NCI-H2107 treated with DMSO at 0.1 percent for 48 hours (cell line): ENCODE measurements around the gene GRIFIN.

Experiments used
- DNase-seq: peaks from one replicate; lab custom pipeline; 2025; ENCODE audit not compliant: unreplicated experiment; lab: John Stamatoyannopoulos, UW

Gene GRIFIN

DNA sequence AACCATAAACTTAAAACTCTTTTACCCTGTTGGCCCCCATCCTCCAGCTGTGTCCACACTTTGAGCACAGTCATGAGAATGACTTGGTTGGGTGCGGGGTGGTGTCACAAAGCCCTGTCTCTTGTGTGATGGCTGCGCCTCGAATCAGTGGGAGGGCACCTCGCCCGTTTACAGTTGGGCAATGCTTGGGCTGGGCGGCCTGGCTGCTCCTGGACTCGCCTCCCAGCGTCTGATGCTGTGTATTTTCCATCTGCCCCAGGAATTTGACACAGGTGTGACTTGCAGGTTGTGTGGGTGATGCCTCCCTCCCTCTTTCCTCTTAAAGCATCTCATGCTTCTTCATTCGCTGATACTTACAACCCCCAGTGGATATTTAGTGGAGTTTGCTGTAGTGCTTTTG is 39.1 kb downstream of the GRIFIN start:
- no peak for DNase-seq

DNA sequence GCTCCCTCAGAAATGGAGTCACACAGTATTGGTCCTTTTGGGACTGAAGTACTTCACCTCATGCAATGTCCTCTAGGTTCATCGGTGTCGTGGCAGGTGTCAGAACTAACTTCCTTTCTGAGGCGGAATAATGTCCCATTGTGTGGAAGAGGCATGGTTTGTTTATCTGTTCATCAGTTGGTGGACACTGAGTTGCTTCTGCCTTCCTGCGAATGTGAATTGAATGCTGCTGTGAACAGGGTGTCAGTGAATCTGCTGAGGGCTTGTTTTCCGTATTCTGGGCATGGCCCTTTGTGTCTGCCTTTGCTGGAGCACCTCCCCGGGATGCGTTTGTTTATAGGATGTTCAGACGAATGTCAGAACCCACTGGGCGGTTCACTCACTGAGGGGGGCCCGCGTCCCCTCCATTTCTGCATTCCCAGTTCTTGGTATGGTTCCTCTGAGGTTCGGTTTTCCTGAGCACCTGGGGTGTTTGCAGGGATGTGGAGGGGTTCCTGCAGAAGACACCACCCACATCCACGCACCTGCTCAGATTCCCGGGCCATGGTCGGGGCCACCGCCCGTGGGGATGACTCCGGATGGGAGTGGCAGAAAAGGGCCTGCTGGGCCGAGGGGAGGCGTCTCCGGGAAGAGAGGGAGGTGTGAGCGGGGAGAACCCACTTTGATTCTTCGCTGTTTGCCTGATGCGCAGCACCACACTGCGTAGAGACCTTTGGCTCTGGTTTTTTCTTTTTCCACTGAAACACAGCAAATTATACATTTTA is 39.7 kb downstream of the GRIFIN start:
- DNase-seq = no peak

DNA sequence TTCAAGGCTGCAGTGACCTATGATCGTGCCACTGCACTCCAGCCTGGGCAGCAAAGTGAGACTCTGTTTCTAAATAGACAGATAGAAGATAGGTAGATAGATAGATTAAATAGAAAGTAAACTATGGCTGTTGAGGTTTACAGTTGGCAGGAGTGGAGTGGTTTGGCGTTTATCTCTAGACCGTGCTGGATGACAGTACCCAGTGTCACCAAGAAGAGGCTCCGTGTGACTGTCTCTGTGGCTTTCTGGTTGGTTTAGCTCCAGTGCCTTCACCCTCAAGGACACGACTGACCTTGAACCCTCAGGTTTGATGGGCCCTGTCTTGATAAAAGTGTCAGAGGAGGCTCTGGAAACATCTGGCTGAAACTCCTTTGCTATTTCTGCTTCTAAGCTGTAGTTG is 41.1 kb downstream of the GRIFIN start:
- DNase-seq = no peak

DNA sequence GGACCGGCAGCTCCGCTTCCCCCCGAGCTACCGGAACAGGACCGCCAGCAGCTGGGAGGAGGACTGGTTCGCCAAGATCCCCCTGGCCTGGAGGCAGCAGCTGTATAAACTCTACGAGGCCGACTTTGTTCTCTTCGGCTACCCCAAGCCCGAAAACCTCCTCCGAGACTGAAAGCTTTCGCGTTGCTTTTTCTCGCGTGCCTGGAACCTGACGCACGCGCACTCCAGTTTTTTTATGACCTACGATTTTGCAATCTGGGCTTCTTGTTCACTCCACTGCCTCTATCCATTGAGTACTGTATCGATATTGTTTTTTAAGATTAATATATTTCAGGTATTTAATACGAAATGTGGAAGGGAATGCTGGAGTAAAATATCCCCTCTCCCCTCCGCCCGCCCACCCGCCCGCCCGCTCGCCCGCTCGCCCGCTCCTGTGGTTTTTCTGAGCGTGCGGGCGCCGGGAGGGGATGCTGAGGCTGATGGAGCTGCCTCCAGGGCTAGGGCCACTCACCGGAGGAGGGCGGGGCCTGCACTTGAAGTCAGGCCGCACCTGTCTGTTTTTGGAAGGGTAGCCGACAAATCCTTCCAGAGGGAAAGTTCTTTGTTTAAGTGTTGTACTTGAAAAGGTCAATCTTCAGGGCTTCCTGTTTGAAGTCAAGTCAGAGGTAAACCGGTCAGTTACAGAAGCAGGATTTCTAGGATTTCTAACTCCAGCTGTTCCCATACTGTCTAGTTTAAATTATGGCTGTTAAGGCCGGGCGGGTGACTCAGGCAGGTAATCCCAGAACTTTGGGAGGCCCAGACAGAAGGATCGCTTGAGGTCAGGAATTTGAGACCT is 42.3 kb downstream of the GRIFIN start:
- DNase-seq = no peak

DNA sequence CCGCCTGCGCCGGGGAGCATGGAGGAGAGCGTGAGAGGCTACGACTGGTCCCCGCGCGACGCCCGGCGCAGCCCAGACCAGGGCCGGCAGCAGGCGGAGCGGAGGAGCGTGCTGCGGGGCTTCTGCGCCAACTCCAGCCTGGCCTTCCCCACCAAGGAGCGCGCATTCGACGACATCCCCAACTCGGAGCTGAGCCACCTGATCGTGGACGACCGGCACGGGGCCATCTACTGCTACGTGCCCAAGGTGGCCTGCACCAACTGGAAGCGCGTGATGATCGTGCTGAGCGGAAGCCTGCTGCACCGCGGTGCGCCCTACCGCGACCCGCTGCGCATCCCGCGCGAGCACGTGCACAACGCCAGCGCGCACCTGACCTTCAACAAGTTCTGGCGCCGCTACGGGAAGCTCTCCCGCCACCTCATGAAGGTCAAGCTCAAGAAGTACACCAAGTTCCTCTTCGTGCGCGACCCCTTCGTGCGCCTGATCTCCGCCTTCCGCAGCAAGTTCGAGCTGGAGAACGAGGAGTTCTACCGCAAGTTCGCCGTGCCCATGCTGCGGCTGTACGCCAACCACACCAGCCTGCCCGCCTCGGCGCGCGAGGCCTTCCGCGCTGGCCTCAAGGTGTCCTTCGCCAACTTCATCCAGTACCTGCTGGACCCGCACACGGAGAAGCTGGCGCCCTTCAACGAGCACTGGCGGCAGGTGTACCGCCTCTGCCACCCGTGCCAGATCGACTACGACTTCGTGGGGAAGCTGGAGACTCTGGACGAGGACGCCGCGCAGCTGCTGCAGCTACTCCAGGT is 43.1 kb downstream of the GRIFIN start:
- no peak for DNase-seq

DNA sequence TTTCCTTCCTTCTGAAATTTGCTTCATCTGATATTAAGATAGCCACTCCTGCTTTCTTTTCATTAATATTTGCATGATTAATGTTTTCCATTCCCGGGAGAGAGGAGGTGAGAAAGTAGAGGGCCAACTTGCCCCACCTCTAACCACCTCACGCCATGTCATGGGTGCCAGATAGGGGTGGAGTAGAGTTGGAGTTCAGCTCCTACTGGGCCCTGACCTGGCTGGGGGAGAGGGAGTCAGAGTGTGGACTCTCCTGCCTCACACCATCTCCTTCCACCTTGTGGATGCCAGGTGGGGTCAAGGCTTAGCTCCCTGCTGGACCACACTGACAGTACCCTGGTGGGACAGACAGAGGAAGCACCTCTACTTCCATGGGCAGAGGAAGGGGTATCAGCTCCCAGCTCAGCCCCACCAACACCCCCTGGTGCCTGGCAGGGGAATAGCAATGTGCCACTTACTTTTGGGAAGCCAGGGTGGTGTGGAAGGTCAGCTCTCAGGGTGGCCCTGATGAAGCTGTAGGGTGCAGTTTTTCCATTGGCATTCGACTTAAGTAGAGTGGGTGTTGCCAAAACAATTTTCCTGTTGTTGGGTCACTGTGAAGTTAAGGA is 44.8 kb downstream of the GRIFIN start:
- DNase-seq = no peak

DNA sequence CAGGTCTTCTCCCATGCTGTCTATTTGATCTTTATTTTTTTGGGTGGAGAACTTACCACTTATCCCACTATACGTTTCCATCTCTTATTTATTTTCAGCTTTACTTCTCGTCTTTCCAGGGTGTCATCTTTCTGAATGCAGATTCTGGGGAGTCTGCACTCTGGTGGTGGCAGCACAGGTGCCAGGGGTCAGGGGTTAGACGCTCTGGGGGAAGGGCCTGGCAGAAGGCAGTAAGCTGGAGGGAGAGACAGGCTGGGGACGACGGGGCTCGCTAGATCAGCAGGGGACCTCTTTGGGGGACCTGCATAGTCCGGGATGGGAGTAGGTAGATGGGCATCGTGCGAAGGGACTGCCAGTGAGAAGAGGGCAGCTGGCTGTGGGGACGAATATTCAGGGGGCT is 50.4 kb downstream of the GRIFIN start:
- no peak for DNase-seq
